Progenitor cell of endocrine pancreas (in vitro differentiated cells): ENCODE measurements around the gene DNAJC1. TPM values are rescaled to one million over a fixed set of nuclear protein-coding genes. Genes with fewer than 3 reads are reported as not detected.

Source experiments
- DNase-seq: peaks from one replicate; pipeline ENCODE4 v3.0.0; 2021; ENCODE audit warnings: low spot score; ENCODE audit not compliant: unreplicated experiment
- H3K27ac Mint-ChIP-seq: 2 replicates; pipeline ENCODE4 v1.8.0; 2021; ENCODE audit warnings: mild to moderate bottlenecking, moderate library complexity, mixed read lengths
- H3K27me3 Mint-ChIP-seq: 2 replicates; pipeline ENCODE4 v1.8.0; 2021; ENCODE audit warnings: mixed read lengths
- H3K36me3 Mint-ChIP-seq: 2 replicates; pipeline ENCODE4 v1.8.0; 2022; ENCODE audit warnings: mixed read lengths; ENCODE audit not compliant: insufficient read depth
- H3K4me1 Mint-ChIP-seq: 2 replicates; pipeline ENCODE4 v1.8.0; 2021; ENCODE audit warnings: low read depth, mixed read lengths
- H3K4me3 Mint-ChIP-seq: 2 replicates; pipeline ENCODE4 v1.8.0; 2021; ENCODE audit warnings: low read depth, mild to moderate bottlenecking, moderate library complexity, mixed read lengths
- H3K9me3 Mint-ChIP-seq: 2 replicates; pipeline ENCODE4 v1.8.0; 2021; ENCODE audit warnings: low read depth, mixed read lengths
- CTCF ChIP-seq: fragments of 200-600 bp; sonication (generic); IDR thresholded peaks from one replicate; pipeline ENCODE4 v1.5.0; 2021; ENCODE audit warnings: antibody characterized with exemption, mild to moderate bottlenecking; ENCODE audit not compliant: unreplicated experiment
- total RNA-seq: library from RNA; stranded (reverse); gene quantifications from 2 replicates; pipeline ENCODE4 v1.2.1, GENCODE V29; 2021

The DNAJC1 gene
- total RNA-seq, 1 donor from 2014 or later = 28.5 TPM

DNA sequence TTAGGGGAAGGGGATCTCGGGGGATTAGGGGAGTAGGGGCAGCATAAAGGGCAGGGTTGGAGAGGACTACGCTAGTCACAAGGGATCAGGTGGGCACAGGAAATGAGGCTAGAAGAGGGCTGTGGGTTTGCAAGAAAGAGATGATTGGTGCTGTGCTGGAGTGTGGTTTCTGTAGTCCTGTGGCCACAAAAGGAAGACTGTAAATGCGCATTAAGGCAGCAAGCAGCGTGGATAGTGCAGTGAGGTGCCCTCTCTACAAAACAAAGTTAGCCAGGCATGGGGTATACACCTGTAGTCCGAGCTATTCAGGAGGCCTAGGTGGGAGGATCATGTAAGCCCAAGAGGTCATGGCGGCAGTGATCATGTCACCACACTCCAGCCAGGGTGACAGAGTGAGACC, 257.4 kb downstream of the DNAJC1 start:
- Mint-ChIP-seq H3K4me1 (peaks cover 22% of the 10 kb centered on the region), H3K27me3 (no peaks in the 10 kb centered on the region), H3K4me3 (no peak overlapping the region), H3K9me3 (no peaks in the 10 kb centered on the region), H3K27ac (no peak overlapping the region), H3K36me3 (peaks cover 26% of the 10 kb centered on the region)
- TF ChIP-seq CTCF = no peak
- no peak for DNase-seq

GRCh38 chr10:21744223-21744622, 259.3 kb downstream of the DNAJC1 start:
- peaks cover 31% of the 10 kb centered on the region for H3K36me3 Mint-ChIP-seq
- no peak overlapping the region for H3K27ac Mint-ChIP-seq
- no peak for DNase-seq
- TF ChIP-seq CTCF = no peak
- H3K27me3 Mint-ChIP-seq = no peaks in the 10 kb centered on the region
- no peaks in the 10 kb centered on the region for H3K9me3 Mint-ChIP-seq
- H3K4me3 Mint-ChIP-seq = no peak overlapping the region
- peaks cover 12% of the 10 kb centered on the region for H3K4me1 Mint-ChIP-seq

- Mint-ChIP-seq H3K27ac (no peak overlapping the region), H3K4me1 (peaks cover 12% of the 10 kb centered on the region), H3K36me3 (peaks cover 31% of the 10 kb centered on the region), H3K27me3 (no peaks in the 10 kb centered on the region), H3K4me3 (no peak overlapping the region), H3K9me3 (no peaks in the 10 kb centered on the region)
- TF ChIP-seq CTCF = no peak
- DNase-seq = no peak
These were observed 260.7 kb downstream of the DNAJC1 start for GRCh38 chr10:21742740-21743412.

- no peak for TF ChIP-seq CTCF
- H3K27ac Mint-ChIP-seq = peak overlapping the region; percentile 26
- peaks cover 12% of the 10 kb centered on the region for H3K4me1 Mint-ChIP-seq
- DNase-seq = no peak
- H3K9me3 Mint-ChIP-seq = no peaks in the 10 kb centered on the region
- no peak overlapping the region for H3K4me3 Mint-ChIP-seq
- no peaks in the 10 kb centered on the region for H3K27me3 Mint-ChIP-seq
- peaks cover 37% of the 10 kb centered on the region for H3K36me3 Mint-ChIP-seq
These were observed 262.5 kb downstream of the DNAJC1 start for GRCh38 chr10:21740989-21741388.

- H3K4me3 Mint-ChIP-seq = no peak overlapping the region
- no peak for TF ChIP-seq CTCF
- H3K27ac Mint-ChIP-seq = peak overlapping the region; percentile 57
- no peaks in the 10 kb centered on the region for H3K27me3 Mint-ChIP-seq
- peaks cover 29% of the 10 kb centered on the region for H3K36me3 Mint-ChIP-seq
- H3K9me3 Mint-ChIP-seq = no peaks in the 10 kb centered on the region
- peaks cover 4% of the 10 kb centered on the region for H3K4me1 Mint-ChIP-seq
- no peak for DNase-seq
These were observed 266.4 kb downstream of the DNAJC1 start for GRCh38 chr10:21737106-21737505.
